GM19372 (cell line): Measurements from ENCODE around the gene RIT2.

Source experiments
- ATAC-seq: cut with Tn5 transposase; IDR thresholded peaks from one replicate; pipeline ENCODE4 v1.9.1; 2021; ENCODE audit warnings: mild to moderate bottlenecking, low read depth, moderate library complexity; ENCODE audit not compliant: unreplicated experiment

RIT2 gene

DNA sequence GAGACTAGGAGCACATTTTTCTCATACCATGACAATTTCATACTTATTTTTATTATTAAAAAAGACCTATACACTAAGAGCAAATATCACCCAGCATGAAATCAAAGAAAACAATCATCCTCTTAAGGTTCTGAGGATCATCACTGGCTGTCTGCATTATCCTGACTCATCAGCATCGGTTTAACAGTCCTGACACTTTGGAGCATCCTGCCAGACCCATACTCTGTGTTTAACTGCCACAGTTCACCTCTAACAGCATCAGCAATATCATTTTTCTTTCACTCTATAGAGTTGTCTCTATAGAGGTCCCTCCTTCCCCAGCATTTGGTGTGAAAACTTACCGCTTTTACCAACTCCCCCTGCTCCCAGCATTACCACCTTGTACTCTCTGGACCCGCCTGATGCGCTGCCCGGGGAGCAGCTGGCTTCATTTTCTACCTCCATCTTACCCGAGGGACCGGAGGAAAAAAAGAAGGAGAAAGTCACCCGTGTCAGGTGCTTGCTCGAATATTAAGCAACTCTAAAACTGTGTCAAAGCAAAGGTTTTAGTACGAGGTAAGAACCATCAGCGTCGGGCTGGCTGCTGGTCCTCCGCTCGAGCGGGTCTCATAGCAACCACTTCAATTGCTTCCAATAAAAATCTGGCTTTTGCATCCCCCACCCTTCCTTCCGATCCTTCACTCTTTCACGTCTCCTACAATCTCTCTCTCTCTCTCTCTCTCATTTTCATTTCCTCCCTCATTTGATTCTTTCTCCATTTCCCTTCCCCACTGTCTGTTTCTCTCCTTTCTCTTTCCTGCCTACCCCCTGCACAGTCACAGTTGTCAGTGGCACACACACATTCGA, at the start of gene RIT2:
TSS of gene RIT2 (minus strand) at position 610 of the 846 bp plus-strand sequence.
- no peak for ATAC-seq

DNA sequence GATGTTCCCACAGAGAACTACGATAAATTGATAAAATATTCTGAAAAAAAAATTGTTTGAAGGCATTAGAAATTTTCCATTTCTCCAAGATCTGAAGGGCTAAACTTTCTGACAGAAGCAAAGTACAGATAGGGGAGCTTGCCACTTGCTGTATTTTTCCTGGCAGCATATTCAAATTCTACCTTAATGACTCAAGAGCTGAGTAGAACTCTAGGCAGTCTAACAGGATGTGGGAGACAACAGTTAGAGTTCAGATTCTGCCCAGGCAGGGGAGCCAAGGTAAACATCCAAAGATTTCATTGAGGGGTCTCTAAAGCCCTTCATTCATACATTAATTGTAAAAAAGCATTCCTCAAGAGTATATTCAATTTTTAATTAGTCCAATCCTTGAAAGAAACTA, 46.0 kb upstream of the RIT2 start:
- ATAC-seq = no peak

DNA sequence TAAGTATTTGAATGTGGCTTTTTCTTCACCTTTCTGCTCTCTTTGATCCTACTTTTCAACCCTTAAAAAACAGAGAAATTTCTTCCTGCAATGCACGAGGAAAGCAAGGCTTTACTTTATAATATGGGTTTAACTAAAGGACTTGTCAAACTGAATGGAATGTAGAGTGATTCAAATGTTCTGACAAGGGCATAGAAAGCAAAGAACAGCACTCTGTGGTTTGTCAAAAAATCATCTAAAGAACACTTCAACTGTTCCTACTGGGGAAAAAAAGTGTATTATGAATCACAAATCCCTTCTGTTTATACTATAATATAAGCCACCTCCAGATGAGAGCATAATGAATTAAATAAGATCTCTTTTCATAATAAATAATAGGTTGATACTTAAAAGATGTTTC, 45.0 kb upstream of the RIT2 start:
- ATAC-seq = no peak

DNA sequence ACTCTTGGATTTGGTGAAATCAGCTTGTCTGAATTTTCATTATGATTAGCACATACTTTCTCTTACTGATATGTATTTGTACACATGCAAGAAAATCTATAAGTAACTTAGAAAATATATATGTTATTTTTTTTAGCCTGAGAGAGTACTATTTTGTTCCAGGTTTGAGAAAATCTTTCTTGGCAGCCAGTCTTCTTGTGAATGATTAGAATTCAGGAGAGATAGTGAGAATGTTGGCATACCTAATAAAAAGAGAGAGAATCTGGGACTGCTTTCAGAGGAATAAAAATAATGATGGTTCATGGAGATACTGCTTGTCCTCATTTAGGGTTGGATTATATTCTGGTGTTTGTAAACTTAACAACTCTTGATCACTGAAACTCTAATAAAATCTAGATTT, 44.4 kb upstream of the RIT2 start:
- ATAC-seq = no peak

DNA sequence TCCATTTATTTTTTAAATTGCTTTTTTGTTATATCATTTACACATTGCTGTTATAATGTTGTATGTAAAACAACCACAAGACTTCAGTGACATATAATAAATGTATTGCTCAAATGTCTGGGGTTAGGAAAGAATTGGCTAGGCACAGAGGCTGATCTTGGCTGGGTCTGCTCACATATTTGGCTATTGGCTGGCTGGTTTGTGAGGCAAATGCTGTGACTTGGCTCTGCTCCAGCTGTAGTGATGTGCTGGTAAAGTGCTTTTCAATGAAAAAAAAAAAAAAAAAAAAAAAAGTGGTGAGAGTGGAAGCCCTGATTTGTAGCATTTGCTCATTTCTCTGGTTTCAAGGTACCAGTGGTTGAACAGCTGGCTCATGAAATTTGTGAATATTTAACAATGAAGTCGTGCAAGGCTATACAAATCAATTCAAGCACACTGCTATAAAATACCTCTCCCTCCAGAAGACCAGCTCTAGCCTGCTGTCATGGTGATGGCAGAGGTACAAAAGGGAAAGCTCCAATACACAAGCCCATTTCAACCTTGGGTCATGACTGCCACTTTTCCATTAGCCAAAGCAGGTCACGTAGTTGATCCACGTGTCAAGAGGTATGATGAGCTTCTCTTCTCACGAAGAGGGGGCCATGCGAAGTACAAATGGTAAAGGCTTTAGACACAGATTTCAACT, 43.7 kb upstream of the RIT2 start:
- no peak for ATAC-seq

DNA sequence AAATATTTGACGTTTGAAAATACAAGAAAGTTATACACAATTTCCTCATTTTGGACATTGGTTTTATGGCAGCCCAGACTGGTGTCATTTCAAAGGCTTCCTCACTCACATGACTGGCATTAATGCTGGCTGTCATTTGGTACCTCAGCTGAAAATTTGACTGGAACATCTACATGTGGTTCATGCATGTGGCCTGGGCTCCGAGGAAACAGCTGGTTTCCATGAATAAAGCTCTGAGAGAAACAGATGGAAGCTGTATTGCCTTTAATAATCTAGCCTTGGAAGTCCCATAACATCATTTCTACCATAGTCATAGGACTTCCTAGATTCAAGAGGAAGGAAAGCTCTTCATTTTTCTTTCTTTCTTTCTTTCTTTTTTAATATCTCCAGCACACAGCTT, 42.9 kb upstream of the RIT2 start:
- no peak for ATAC-seq

DNA sequence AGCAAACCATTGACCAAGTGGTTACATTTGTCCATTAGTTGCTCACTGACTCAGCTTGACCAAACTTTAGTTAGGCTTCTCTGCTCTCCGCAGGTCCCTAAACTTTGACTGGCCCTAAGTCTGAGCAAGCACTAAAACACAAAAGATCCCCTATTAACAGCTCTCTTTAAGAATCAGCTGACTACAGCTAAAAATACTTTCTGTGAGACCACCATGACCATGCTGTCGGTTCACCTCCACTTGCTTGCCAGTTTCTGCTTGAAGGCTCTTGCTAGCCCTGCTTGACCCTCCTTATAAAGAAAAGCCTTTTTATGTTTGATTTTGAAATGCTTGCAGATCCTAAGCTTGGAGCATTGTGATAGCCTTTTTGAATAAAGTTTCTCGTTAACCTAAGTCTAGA, 40.4 kb upstream of the RIT2 start:
- ATAC-seq = no peak

DNA sequence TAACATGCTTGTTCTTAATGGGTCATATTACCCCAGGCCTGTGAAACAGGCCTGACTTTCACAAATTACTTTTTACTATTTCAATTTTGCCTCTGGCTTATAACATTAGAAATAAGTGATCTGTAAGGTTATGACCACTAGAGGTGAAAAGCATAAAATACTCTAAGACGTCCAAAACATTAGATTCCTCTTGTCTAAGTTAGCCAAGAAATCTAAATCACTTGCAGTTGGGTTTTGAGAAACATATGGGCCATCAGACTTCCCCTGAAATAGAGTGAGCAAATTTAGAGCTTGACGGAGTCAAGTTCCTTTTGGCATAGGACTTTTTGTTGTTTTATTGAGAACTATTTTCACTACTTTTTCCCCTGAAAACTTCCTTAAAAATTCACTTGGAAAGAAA, 32.7 kb upstream of the RIT2 start:
- no peak for ATAC-seq

DNA sequence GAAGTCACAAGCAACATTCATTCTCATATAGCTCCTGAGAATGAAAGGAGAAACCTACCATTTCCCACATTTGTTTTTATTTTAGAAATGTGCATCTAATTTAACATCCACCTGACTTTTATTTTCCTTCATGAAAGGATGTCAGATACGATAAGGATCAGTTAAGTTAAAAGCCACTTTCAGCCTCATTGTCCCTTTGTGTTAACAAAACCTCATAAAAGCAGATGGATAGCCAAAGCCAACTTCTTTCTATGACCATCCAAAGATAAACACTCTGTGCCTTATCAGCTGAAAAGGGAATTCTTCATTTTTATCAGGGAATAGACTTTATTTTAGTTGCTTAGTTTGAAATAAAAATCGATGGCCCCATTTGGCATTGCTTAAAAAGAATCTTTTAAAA, 25.7 kb upstream of the RIT2 start:
- no peak for ATAC-seq

DNA sequence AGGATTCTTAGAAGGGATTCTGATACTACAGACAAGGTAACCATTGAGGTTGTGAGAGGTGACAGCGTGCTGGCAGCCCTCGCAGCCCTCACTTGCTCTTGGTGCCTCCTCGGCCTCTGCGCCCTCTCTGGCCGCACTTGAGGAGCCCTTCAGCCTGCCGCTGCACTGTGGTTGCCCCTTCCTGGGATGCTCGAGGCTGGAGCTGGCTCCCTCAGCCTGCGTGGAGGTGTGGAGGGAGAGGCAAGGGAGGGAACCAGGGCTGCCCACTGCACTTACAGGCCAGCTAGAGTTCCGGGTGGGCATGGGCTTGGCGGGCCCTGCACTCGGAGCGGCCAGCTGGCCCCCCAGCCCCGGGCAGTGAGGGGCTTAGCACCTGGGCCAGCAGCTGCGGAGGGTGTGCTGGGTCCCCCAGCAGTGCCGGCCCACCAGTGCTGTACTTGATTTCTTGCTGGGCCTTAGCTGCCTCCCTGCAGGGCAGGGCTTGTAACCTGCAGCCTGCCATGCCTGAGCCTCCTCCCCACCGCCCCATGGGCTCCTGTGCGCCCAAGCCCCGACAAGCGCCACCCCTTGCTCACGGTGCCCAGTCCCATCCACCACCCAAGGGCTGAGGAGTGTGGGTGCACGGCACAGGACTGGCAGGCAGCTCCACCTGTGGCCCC, 23.9 kb upstream of the RIT2 start:
- no peak for ATAC-seq

DNA sequence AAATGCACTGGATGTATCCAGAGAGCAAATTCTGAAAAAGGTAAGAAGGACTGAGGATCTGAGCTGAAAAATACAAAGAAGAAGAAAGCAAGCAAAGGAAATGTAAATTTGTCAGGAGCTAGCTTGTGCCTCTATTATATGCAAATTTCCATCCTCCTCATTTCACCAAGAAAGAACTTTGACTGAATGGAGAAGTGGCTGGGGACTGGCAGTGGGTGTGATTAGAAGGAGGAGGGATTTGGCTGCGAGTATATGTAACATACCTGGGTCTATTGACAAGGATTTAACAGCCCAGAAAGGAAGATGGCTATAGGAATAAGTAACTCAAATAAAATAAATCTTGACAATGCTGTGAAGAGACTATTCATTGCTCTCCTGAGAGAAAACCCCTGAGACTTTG, 19.4 kb upstream of the RIT2 start:
- no peak for ATAC-seq

DNA sequence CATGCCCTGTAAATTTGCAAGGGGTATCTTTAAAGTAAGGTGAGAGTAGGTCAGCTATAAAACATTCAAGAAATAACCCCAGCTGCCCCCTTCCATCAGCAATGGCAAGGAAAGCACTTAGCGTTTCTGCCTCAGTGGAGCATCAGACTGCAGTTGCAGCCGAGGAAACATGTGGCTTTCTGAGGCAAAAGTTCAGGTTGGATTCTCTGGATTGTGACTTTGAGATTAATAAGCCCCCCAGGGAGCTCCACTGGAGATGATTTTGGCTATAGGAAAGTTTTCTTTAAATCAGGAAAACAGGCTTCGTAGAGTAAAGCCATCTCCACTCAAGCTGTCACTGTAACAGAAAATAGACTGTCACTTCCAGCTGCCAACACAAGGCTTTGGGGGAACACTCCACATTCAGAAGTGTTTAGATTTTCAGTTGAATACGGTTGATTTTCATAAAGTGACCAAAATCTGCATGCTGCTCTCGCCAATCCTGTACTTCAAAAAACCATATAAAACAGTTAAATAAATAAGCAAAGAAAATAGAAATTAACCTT, 15.3 kb upstream of the RIT2 start:
- ATAC-seq = no peak

DNA sequence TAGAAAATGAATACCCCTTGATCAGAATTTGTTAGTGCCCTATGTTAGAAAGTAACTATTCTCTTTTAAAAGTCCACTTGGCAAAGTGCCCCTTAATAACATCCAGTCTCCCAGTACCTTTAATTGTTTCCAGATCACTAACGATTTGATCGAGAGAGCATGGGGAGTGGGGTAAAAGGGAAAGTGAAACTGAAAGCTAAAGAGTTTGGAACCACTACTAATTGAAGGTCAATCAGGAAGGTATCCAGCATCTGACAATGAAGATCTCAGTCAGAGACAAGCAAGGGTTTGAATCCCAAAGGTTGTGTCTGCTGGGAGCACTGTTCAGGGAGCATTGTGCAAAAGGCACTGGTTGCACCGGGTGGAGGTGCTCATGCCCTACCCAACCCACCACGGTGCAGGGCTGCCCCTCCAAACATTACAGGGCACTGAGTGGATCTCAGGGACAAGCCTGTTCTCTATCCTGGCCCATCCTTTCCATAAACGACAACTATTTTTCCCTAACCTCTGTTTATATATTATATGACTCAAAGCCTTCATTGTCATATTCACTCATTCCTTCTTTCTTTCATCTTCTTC, 14.6 kb upstream of the RIT2 start:
- ATAC-seq = no peak

DNA sequence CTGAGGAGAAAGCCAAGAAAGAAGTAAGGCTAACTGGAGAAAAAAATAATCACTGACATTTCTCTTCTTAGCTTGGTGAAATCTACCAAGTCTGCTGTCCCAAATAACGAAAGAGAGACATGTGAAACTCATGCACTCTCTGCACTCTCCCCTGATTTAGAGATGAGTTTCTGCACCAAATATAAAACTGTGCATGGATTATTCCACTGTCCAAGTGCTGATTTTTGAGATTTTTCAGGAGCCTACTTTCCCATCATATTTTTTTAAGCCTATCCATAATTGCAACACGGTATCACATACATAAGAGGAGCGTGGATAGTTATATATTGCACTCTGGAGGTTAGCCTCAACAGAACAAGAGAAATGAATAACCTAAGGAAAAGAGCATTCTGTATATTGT, 10.0 kb upstream of the RIT2 start:
- ATAC-seq = no peak

DNA sequence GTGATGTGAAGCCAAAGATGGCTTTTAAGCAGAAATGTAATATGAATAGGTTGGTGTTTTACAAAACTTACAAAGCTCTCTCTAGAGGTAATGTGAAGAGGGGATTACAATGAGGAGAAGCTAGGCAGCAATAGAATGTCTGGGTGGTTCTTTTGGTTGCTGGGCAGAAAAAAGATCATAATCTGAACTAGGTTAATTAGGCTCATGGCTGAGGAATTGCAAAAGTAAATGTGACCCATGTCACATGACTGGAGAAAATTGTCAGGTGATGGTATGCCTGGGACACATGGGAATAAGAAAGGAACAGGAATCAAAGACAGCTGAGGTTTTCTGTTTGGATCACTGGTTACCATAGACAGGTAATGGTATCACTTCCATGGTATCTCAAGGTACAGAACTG, 7.5 kb upstream of the RIT2 start:
- ATAC-seq = no peak

DNA sequence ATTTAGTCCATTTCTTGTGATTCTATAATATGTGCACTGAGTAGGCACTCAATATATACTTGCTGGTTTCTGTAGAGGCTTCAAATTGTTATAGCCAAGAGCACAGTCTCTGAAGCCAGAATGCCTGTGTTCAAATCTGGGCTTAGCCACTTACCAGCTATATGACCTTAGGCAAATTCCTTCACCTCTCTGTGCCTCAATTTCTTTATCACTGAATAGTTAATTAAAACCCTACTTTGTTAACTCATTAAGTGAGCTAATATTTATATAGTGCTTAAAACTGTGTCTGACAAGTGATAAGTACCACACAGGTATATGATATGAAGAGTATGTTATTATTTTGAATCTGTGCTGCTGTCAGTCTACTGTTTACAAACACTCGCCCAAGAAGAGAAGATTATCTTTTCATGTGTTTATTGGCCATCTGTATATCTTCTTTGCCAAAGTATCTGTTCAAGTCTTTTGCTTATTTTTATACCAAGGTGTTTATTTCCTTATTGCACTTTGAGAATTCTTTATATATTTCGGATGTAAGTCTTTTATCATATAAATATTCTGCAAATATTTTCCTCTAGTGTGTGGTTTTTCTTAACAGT, 1.3 kb upstream of the RIT2 start:
- ATAC-seq = no peak

DNA sequence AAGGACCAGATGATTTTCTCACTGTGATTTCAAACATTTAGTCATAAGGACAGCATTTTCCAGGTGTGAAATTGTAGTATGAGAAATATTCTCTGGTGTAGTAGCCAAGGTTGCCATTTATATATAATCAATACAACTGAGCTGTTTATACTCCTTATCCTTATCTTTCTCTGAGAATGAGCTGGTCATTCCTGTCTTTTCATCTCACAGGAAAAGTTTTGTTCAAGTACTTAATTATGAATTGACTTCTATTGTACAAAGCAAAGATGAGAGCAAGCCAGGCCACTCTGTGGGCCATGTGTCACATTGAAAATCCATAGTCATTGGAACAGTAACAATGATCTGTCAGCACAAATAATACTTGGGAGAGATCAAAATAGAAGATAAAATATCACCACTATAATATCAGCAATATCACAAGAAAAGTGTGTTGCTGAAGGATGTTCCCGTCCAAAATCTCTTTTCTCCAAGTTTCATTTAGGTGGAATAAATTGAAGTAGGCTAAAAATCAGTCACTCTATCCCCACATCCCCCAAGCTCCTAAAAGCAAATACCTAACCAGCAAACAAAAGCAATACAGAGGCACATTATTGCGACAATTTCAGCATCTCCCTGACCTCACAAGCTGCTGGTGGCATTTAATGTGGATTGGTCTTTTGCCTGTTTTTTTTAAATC, 2.1 kb downstream of the RIT2 start:
- no peak for ATAC-seq

DNA sequence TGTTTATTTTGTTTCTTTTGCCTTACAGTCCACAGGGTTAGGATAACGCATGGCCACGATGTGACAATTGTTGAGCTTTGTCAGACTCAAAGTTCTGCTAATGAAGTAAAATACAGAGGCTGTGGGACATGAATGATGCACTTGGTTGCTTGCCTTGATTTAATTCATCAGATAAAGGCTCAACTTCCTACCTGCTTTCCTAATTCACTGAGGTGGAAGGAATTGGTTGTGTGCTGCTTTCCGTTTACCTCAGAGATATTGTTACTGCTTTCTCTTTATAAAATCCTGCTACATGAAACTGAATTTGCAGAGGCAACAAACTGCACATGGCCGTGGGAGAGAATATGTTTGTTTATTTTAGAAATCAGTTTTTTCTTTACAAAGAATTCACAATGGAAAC, 6.6 kb downstream of the RIT2 start:
- ATAC-seq = no peak

DNA sequence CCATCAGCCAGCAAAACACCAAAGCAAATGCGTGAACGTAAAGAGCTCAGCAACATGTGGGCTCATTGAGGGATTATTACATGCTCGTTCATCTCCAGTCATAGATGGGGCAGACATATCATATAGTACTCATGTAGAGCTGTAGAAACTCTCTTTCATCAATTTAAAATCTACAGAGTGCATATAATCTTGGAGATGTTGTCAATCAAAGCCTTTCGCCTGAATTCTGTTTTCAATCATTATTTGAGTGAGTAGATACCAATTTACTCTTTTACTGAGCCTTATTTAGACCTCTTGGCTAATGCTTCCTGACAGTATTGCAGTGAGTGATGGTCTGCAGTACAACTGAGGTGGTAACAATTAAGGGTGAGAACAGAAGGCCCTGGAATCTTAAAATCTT, 7.0 kb downstream of the RIT2 start:
- no peak for ATAC-seq

DNA sequence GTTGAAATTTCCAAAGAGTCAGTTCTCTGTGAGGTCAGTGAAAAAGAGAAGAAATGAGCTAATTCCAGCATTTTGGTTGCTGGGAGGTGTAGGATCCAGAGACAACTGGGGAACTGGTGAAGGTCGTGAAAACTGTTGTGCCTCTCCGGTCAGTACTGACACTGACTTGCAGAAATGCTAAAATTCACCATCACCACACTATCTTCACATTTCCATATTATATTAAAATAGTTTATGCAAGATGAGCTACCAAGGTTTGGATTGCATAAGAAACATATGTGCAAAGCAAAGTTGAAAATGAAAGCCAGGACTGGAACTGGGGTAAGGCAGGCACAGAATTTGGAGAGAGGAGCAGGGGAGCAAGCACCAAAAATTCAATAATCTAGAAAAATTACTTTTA, 21.8 kb downstream of the RIT2 start:
- ATAC-seq = no peak
